GM23248 (cell line): ENCODE results near the gene SLC38A6. TPM values are rescaled to one million over a fixed set of nuclear protein-coding genes. Genes with fewer than 3 reads are reported as not detected.

Experiments
- DNase-seq: peaks from one replicate; pipeline ENCODE4 v3.0.0-alpha.2; 2015
- H2AFZ ChIP-seq: fragments of 200-600 bp; sonication (generic); 2 replicates; pipeline ENCODE4 v1.6.1; 2016; ENCODE audit warnings: antibody characterized with exemption
- H3F3A ChIP-seq: fragments of 200-600 bp; sonication (generic); 2 replicates; pipeline ENCODE4 v1.6.1; 2016; ENCODE audit warnings: mild to moderate bottlenecking, antibody characterized with exemption, mixed run types; ENCODE audit not compliant: insufficient read depth
- H3K27ac ChIP-seq: fragments of 200-600 bp; sonication (generic); 2 replicates; pipeline ENCODE4 v1.5.1; 2016; ENCODE audit warnings: mild to moderate bottlenecking
- H3K27me3 ChIP-seq: fragments of 200-600 bp; sonication (generic); replicated peaks from 2 replicates; pipeline ENCODE4 v1.6.1; 2016; ENCODE audit warnings: mild to moderate bottlenecking; ENCODE audit not compliant: insufficient read depth
- H3K36me3 ChIP-seq: fragments of 200-600 bp; sonication (generic); 2 replicates; pipeline ENCODE4 v1.6.1; 2016; ENCODE audit warnings: low read depth, mild to moderate bottlenecking
- H3K4me1 ChIP-seq: fragments of 200-600 bp; sonication (generic); 2 replicates; pipeline ENCODE4 v1.6.1; 2016; ENCODE audit warnings: mild to moderate bottlenecking; ENCODE audit not compliant: insufficient read depth
- H3K4me2 ChIP-seq: fragments of 200-600 bp; sonication (generic); one replicate; pipeline ENCODE4 v1.6.1; 2016; ENCODE audit warnings: mild to moderate bottlenecking; ENCODE audit not compliant: unreplicated experiment
- H3K4me3 ChIP-seq: fragments of 200-600 bp; sonication (generic); 2 replicates; pipeline ENCODE4 v1.5.1; 2016; ENCODE audit warnings: mild to moderate bottlenecking
- H3K79me2 ChIP-seq: fragments of 200-600 bp; sonication (generic); 2 replicates; pipeline ENCODE4 v1.6.1; 2016; ENCODE audit warnings: mild to moderate bottlenecking; ENCODE audit not compliant: insufficient read depth
- H3K9ac ChIP-seq: fragments of 200-600 bp; sonication (generic); 2 replicates; pipeline ENCODE4 v1.6.1; 2016; ENCODE audit warnings: mild to moderate bottlenecking
- H3K9me2 ChIP-seq: fragments of 200-600 bp; sonication (generic); 2 replicates; pipeline ENCODE4 v1.6.1; 2016; ENCODE audit warnings: mixed run types, mild to moderate bottlenecking, moderate library complexity; ENCODE audit not compliant: insufficient read depth
- H3K9me3 ChIP-seq: fragments of 200-600 bp; sonication (generic); one replicate; pipeline ENCODE4 v1.6.1; 2017; ENCODE audit warnings: low read depth
- H4K20me1 ChIP-seq: fragments of 200-600 bp; sonication (generic); 2 replicates; pipeline ENCODE4 v1.6.0; 2016; ENCODE audit not compliant: insufficient read depth
- EZH2 ChIP-seq: fragments of 200-600 bp; sonication (generic); IDR thresholded peaks from 2 replicates; pipeline ENCODE4 v1.6.1; 2018; ENCODE audit warnings: antibody characterized with exemption, mild to moderate bottlenecking; ENCODE audit not compliant: insufficient read depth, poor library complexity, severe bottlenecking
- EZH2phosphoT487 ChIP-seq: fragments of 200-600 bp; sonication (generic); IDR thresholded peaks from 2 replicates; pipeline ENCODE4 v1.6.1; 2018; ENCODE audit warnings: antibody characterized with exemption, moderate library complexity, mild to moderate bottlenecking, low read depth; ENCODE audit not compliant: insufficient read depth
- WGBS, 2 experiments: methylation state at CpG; one replicate each; pipeline ENCODE4 v1.1.6; 2015 to 2017; ENCODE audit warnings: low lambda C conversion rate in 2 of 2, low coverage in 1 of 2; ENCODE audit errors: missing lambda C conversion rate in 2 of 2; 5-methylcytosine and 5-hydroxymethylcytosine counted together
- in situ Hi-C: fragments of 300-500 bp; cut with MboI; formaldehyde crosslinking; loops from 2 replicates; pipeline ENCODE4 v1.15.0; 2020
- polyA plus RNA-seq: library from polyadenylated mRNA; unstranded; fragments of >200 nt; fragmentation: Nextera tagmentation; extraction: Ambion mirVana; gene quantifications from 2 replicates; pipeline ENCODE4 v1.2.1, GENCODE V29; 2016
- total RNA-seq: library from RNA; depleted of rRNA; stranded (reverse); fragments of >200 nt; shearing (Covaris generic); gene quantifications from 2 replicates; pipeline ENCODE4 v1.2.3, GENCODE V29; 2014

Gene SLC38A6
- total and polyA plus RNA-seq, 2 experiments from 2014 or later, result 21.5 to 29.8 TPM

DNA sequence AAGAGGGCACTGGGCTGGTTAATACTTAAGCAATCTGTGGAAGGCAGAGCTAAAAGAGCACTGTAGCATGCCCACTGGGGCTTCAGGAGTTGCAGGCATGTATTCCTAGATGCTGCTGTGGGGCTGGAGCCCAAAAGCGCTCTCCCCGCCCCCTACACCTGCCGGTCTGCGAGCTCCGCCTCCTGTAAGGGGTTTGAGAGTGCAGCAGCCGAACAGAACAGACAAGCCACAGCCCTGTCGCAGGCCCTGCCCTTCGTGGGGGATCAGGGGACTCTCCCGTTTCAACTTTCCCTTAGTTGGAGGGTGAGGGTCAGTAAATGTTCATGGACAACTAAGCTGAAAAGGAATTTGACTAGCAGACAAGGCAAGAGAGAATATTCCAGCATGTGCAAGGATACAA, 17.6 kb downstream of the SLC38A6 start:
- Histone ChIP-seq H3K27me3 (no peaks in the 10 kb centered on the region), H3K79me2 (no peaks in the 10 kb centered on the region), H3K9me2 (peaks cover 3% of the 10 kb centered on the region; the same call in 1 of the 2 replicates), H3F3A (peaks cover 15% of the 10 kb centered on the region; the same call in 1 of the 2 replicates), H3K4me1 (peaks cover 10% of the 10 kb centered on the region), H3K4me2 (no peak overlapping the region), H3K4me3 (no peak overlapping the region), H2AFZ (no peak overlapping the region), H4K20me1 (no peaks in the 10 kb centered on the region), H3K27ac (no peak overlapping the region), H3K9me3 (no peaks in the 10 kb centered on the region), H3K9ac (no peak overlapping the region), H3K36me3 (peaks cover 2% of the 10 kb centered on the region; the same call in 1 of the 2 replicates)
- in situ Hi-C loops, result no loop called here
- no peak for TF ChIP-seq EZH2phosphoT487
- DNase-seq, result no peak
- WGBS, 2 experiments, result 99 to 100% methylated on average over 9 of the region's 9 CpGs

DNA sequence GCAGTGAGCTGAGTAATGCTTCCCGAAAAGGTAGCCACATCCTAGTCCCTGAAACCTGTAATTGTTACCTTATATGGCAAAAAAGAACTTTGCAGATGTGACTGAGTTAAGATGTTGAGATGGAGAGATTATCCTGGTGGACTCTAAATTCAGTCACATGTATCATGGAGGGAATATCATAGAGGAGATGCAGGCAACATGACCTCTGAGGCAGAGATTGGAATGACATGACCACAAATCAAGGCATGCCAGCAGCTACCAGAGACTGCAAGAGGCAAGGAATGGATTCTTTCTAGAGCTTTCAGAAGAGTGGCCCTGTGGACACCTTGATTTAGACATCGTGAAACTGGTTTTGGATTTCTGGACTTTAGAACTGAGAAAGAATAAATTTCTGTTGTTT, 18.5 kb downstream of the SLC38A6 start:
- H3F3A ChIP-seq, result peaks cover 15% of the 10 kb centered on the region; the same call in 1 of the 2 replicates
- peaks cover 3% of the 10 kb centered on the region; the same call in 1 of the 2 replicates for H3K9me2 ChIP-seq
- TF ChIP-seq EZH2 (no peak), EZH2phosphoT487 (no peak)
- H3K9ac ChIP-seq, result no peak overlapping the region
- H2AFZ ChIP-seq, result no peak overlapping the region
- H3K9me3 ChIP-seq, result no peaks in the 10 kb centered on the region
- no peaks in the 10 kb centered on the region for H4K20me1 ChIP-seq
- no peak overlapping the region for H3K4me3 ChIP-seq
- no peak overlapping the region for H3K27ac ChIP-seq
- H3K36me3 ChIP-seq, result no peaks in the 10 kb centered on the region
- H3K27me3 ChIP-seq, result no peaks in the 10 kb centered on the region
- DNase-seq, result no peak
- WGBS, 2 experiments, result 96 to 98% methylated on average over 2 of the region's 2 CpGs
- peaks cover 14% of the 10 kb centered on the region for H3K4me1 ChIP-seq
- H3K79me2 ChIP-seq, result no peaks in the 10 kb centered on the region
- in situ Hi-C loops, result no loop called here
- no peak overlapping the region for H3K4me2 ChIP-seq

DNA sequence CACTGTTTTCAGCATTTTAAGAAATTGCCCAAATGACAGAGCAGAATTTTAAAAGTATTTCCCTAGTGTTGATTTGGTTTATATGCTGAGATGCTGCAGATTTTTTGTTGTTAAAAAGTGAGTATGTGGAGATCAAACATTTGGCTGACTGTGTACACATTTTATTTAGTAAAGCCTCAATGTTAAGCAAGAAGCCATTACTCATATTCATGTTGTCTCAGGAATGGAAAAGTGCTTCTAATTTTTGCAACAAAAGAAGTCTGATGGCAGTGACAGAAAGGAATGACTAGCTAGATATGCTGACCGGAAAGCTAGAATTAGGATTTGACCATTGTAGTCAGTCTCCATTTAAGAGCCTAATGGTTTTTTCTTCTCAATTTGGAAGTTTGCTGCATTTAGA, 22.5 kb downstream of the SLC38A6 start:
- H3K9me3 ChIP-seq, result no peaks in the 10 kb centered on the region
- H3K4me3 ChIP-seq, result no peak overlapping the region
- DNase-seq, result peak; percentile 71
- no peaks in the 10 kb centered on the region for H3K27me3 ChIP-seq
- no peaks in the 10 kb centered on the region for H3K9me2 ChIP-seq
- H3K27ac ChIP-seq, result peak overlapping the region; percentile 19
- no peaks in the 10 kb centered on the region for H3K36me3 ChIP-seq
- no peak overlapping the region for H3K9ac ChIP-seq
- H4K20me1 ChIP-seq, result no peaks in the 10 kb centered on the region
- H3K79me2 ChIP-seq, result no peaks in the 10 kb centered on the region
- H3F3A ChIP-seq, result peaks cover 15% of the 10 kb centered on the region; the same call in 1 of the 2 replicates
- WGBS, 2 experiments, result 67 to 76% methylated on average over 1 of the region's 1 CpG
- in situ Hi-C loops, result no loop called here
- TF ChIP-seq EZH2phosphoT487, result no peak
- no peak for TF ChIP-seq EZH2
- peak overlapping the region; percentile 18 for H3K4me2 ChIP-seq
- no peak overlapping the region for H2AFZ ChIP-seq
- H3K4me1 ChIP-seq, result peaks cover 14% of the 10 kb centered on the region

DNA sequence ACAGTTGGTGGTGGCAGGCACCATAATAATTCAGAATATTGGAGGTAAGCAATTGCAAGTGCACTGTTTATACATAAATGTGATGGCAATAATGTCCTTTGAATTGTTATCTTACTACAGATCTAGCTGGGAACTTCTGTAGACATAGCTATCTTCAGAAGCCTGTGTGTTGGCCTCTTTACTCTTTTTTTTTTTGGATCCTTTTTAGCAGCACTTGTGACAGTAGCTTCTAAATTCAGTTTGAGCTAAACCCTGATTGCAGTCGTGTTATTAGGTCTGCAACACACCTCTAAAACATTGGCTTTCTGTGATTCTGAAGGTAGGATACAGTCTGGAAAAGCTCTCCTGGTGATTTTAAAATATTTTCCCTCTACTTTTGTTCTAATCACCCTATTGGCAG, 38.5 kb downstream of the SLC38A6 start:
- no peaks in the 10 kb centered on the region for H4K20me1 ChIP-seq
- no peaks in the 10 kb centered on the region for H3K27me3 ChIP-seq
- no peaks in the 10 kb centered on the region for H3K9me2 ChIP-seq
- DNase-seq, result no peak
- no peaks in the 10 kb centered on the region for H3F3A ChIP-seq
- no peaks in the 10 kb centered on the region for H3K9me3 ChIP-seq
- H3K4me2 ChIP-seq, result no peak overlapping the region
- in situ Hi-C loops, result loop anchor here (10.0 kb wide), 1 partner anchor 385 kb away; no protein-coding TSS in a partner anchor
- 0 out of 2 replicates have a peak, but pooled peaks cover 5% of the 10 kb centered on the region for H3K79me2 ChIP-seq
- H3K4me3 ChIP-seq, result no peak overlapping the region
- no peak for TF ChIP-seq EZH2
- no peak for TF ChIP-seq EZH2phosphoT487
- 100% methylated on average over 1 of the region's 1 CpG for WGBS, 2 experiments
- H3K9ac ChIP-seq, result no peak overlapping the region
- no peaks in the 10 kb centered on the region for H3K4me1 ChIP-seq
- H3K27ac ChIP-seq, result no peak overlapping the region
- H3K36me3 ChIP-seq, result 0 out of 2 replicates have a peak, but pooled peaks cover 3% of the 10 kb centered on the region
- no peak overlapping the region for H2AFZ ChIP-seq
